ENCODE results near the gene FCMR.
A peak's percentile ranks its signal among the peaks of the same experiment; 100 is the strongest.

Gene FCMR

GRCh38 chr1:206921772-206922265, at the start of gene FCMR:
FCMR (minus strand) TSS chr1:206921941; CDS start chr1:206921854, 87 bp downstream.
- DNase-seq, result no peak

- DNase-seq, result no peak
These were observed 49.4 kb upstream of the FCMR start for GRCh38 chr1:206971029-206971655.

GRCh38 chr1:206970446-206970845, 48.7 kb upstream of the FCMR start, which contains the start of gene FCAMR:
FCAMR (minus strand) TSS chr1:206970460; CDS start chr1:206970125, 335 bp downstream.
- DNase-seq, result no peak

GRCh38 chr1:206969090-206969489, 47.3 kb upstream of the FCMR start:
- no peak for DNase-seq

- DNase-seq, result no peak
These were observed 45.5 kb upstream of the FCMR start for GRCh38 chr1:206967096-206967849.

- no peak for DNase-seq
These were observed 44.0 kb upstream of the FCMR start for GRCh38 chr1:206965781-206966180.

GRCh38 chr1:206963740-206964139, 42.0 kb upstream of the FCMR start:
- no peak for DNase-seq

GRCh38 chr1:206963119-206963712, 41.5 kb upstream of the FCMR start:
- no peak for DNase-seq

- no peak for DNase-seq
These were observed 40.5 kb upstream of the FCMR start for GRCh38 chr1:206962272-206962671.

- DNase-seq, result no peak
These were observed 39.9 kb upstream of the FCMR start for GRCh38 chr1:206961668-206962067.

GRCh38 chr1:206960676-206961386, 39.1 kb upstream of the FCMR start:
- no peak for DNase-seq

GRCh38 chr1:206958144-206958543, 36.4 kb upstream of the FCMR start:
- no peak for DNase-seq

GRCh38 chr1:206957639-206958038, 35.9 kb upstream of the FCMR start:
- DNase-seq, result no peak

GRCh38 chr1:206955476-206956451, 34.0 kb upstream of the FCMR start:
- peak; percentile 11 for DNase-seq

- DNase-seq, result no peak
These were observed 33.0 kb upstream of the FCMR start for GRCh38 chr1:206954459-206955342.

- DNase-seq, result no peak
These were observed 31.9 kb upstream of the FCMR start for GRCh38 chr1:206953626-206954025.

GRCh38 chr1:206953126-206953525, 31.4 kb upstream of the FCMR start:
- no peak for DNase-seq

GRCh38 chr1:206952171-206952570, 30.4 kb upstream of the FCMR start:
- DNase-seq, result no peak

GRCh38 chr1:206951318-206952100, 29.8 kb upstream of the FCMR start:
- no peak for DNase-seq

GRCh38 chr1:206949641-206950040, 27.9 kb upstream of the FCMR start:
- DNase-seq, result no peak
